Hepatocyte (in vitro differentiated cells): ENCODE data around the gene ITGB3. TPM values are rescaled to one million over a fixed set of nuclear protein-coding genes. Genes with fewer than 3 reads are reported as not detected.

Experiments
- DNase-seq: peaks from one replicate; pipeline ENCODE4 v3.0.0-alpha.2; 2016; ENCODE audit warnings: low spot score
- H2AFZ ChIP-seq: fragments of 200-600 bp; sonication (generic); 2 replicates; pipeline ENCODE4 v1.6.0; 2016; ENCODE audit warnings: antibody characterized with exemption, mild to moderate bottlenecking
- H3K27ac ChIP-seq: fragments of 200-600 bp; sonication (generic); 2 replicates; pipeline ENCODE4 v1.5.1; 2016; ENCODE audit warnings: mild to moderate bottlenecking
- H3K27me3 ChIP-seq: fragments of 200-600 bp; sonication (generic); 2 replicates; pipeline ENCODE4 v1.6.1; 2016
- H3K36me3 ChIP-seq: fragments of 200-600 bp; sonication (generic); replicated peaks from 2 replicates; pipeline ENCODE4 v1.5.1; 2016; ENCODE audit warnings: low read depth; ENCODE audit not compliant: insufficient read depth
- H3K4me1 ChIP-seq: fragments of 200-600 bp; sonication (generic); 2 replicates; pipeline ENCODE4 v1.5.1; 2016; ENCODE audit warnings: mild to moderate bottlenecking, moderate library complexity; ENCODE audit not compliant: insufficient read depth
- H3K4me2 ChIP-seq: fragments of 200-600 bp; sonication (generic); 2 replicates; pipeline ENCODE4 v1.6.0; 2016
- H3K4me3 ChIP-seq: fragments of 200-600 bp; sonication (generic); 2 replicates; pipeline ENCODE4 v1.5.1; 2016; ENCODE audit warnings: mild to moderate bottlenecking
- H3K79me2 ChIP-seq: fragments of 200-600 bp; sonication (generic); 2 replicates; pipeline ENCODE4 v1.6.0; 2017; ENCODE audit warnings: mild to moderate bottlenecking
- H3K9me2 ChIP-seq: fragments of 200-600 bp; sonication (generic); replicated peaks from 2 replicates; pipeline ENCODE4 v1.6.0; 2017; ENCODE audit warnings: mild to moderate bottlenecking; ENCODE audit not compliant: insufficient read depth
- H3K9me3 ChIP-seq: fragments of 200-600 bp; sonication (generic); 2 replicates; pipeline ENCODE4 v1.5.1; 2016; ENCODE audit warnings: low read depth, mild to moderate bottlenecking
- H4K20me1 ChIP-seq: fragments of 200-600 bp; sonication (generic); 2 replicates; pipeline ENCODE4 v1.6.0; 2016; ENCODE audit warnings: mild to moderate bottlenecking; ENCODE audit not compliant: insufficient read depth, poor library complexity, severe bottlenecking
- EZH2 ChIP-seq: fragments of 200-600 bp; sonication (generic); IDR thresholded peaks from 2 replicates; pipeline ENCODE4 v1.6.1; 2016; ENCODE audit warnings: antibody characterized with exemption, mild to moderate bottlenecking, borderline replicate concordance
- EZH2phosphoT487 ChIP-seq: fragments of 200-600 bp; sonication (generic); IDR thresholded peaks from one replicate; pipeline ENCODE4 v1.6.1; 2018; ENCODE audit warnings: antibody characterized with exemption, mild to moderate bottlenecking, low read depth, moderate library complexity; ENCODE audit not compliant: unreplicated experiment, severe bottlenecking
- WGBS: methylation state at CpG from one replicate; pipeline ENCODE4 v1.1.6; 2016; ENCODE audit warnings: low lambda C conversion rate; ENCODE audit errors: missing lambda C conversion rate; 5-methylcytosine and 5-hydroxymethylcytosine counted together
- polyA plus RNA-seq: library from polyadenylated mRNA; unstranded; fragments of >200 nt; fragmentation: Nextera tagmentation; extraction: Ambion mirVana; gene quantifications from 2 replicates; pipeline ENCODE4 v1.2.1, GENCODE V29; 2016
- total RNA-seq: library from RNA; depleted of rRNA; stranded (reverse); fragments of >200 nt; gene quantifications from 2 replicates; pipeline ENCODE4 v1.2.3, GENCODE V29; 2014
- TF ChIP-seq, protein P1 (sequence below): fragments of 200-600 bp; sonication (generic); IDR thresholded peaks from 2 replicates; pipeline ENCODE4 v1.5.1; 2016; ENCODE audit warnings: antibody characterized with exemption, mild to moderate bottlenecking; ENCODE audit not compliant: poor library complexity

The ITGB3 gene
- total and polyA plus RNA-seq, 2 experiments from 2014 or later, result 0.66 to 1.4 TPM

GRCh38 chr17:47224966-47225365, 28.7 kb upstream of the ITGB3 start:
- Histone ChIP-seq H3K79me2 (no peaks in the 10 kb centered on the region), H3K4me2 (no peak overlapping the region), H3K4me3 (no peak overlapping the region), H3K9me2 (no peaks in the 10 kb centered on the region), H3K27me3 (no peaks in the 10 kb centered on the region), H2AFZ (no peak overlapping the region), H3K27ac (peak overlapping the region; percentile 81), H3K9me3 (peaks cover 6% of the 10 kb centered on the region), H4K20me1 (no peaks in the 10 kb centered on the region), H3K4me1 (no peaks in the 10 kb centered on the region), H3K36me3 (no peaks in the 10 kb centered on the region)
- WGBS, result 74% methylated on average over 1 of the region's 1 CpG
- no peak for DNase-seq
- TF ChIP-seq EZH2phosphoT487 (no peak), EZH2 (no peak)
- TF ChIP-seq, protein P1, sequence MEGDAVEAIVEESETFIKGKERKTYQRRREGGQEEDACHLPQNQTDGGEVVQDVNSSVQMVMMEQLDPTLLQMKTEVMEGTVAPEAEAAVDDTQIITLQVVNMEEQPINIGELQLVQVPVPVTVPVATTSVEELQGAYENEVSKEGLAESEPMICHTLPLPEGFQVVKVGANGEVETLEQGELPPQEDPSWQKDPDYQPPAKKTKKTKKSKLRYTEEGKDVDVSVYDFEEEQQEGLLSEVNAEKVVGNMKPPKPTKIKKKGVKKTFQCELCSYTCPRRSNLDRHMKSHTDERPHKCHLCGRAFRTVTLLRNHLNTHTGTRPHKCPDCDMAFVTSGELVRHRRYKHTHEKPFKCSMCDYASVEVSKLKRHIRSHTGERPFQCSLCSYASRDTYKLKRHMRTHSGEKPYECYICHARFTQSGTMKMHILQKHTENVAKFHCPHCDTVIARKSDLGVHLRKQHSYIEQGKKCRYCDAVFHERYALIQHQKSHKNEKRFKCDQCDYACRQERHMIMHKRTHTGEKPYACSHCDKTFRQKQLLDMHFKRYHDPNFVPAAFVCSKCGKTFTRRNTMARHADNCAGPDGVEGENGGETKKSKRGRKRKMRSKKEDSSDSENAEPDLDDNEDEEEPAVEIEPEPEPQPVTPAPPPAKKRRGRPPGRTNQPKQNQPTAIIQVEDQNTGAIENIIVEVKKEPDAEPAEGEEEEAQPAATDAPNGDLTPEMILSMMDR, result no peak

GRCh38 chr17:47225436-47225858, 28.2 kb upstream of the ITGB3 start:
- H3K27ac ChIP-seq, result peak overlapping the region; percentile 81
- no peak for DNase-seq
- no peaks in the 10 kb centered on the region for H3K9me2 ChIP-seq
- 84% methylated on average over 3 of the region's 3 CpGs for WGBS
- TF ChIP-seq EZH2 (no peak), EZH2phosphoT487 (no peak)
- TF ChIP-seq, protein P1, result no peak
- H3K36me3 ChIP-seq, result no peaks in the 10 kb centered on the region
- no peaks in the 10 kb centered on the region for H3K79me2 ChIP-seq
- no peaks in the 10 kb centered on the region for H4K20me1 ChIP-seq
- H3K27me3 ChIP-seq, result no peaks in the 10 kb centered on the region
- H2AFZ ChIP-seq, result no peak overlapping the region
- H3K9me3 ChIP-seq, result peaks cover 6% of the 10 kb centered on the region
- H3K4me1 ChIP-seq, result no peaks in the 10 kb centered on the region
- H3K4me3 ChIP-seq, result no peak overlapping the region
- H3K4me2 ChIP-seq, result no peak overlapping the region

GRCh38 chr17:47225911-47226688, 27.5 kb upstream of the ITGB3 start:
- no peak overlapping the region for H3K4me3 ChIP-seq
- H4K20me1 ChIP-seq, result no peaks in the 10 kb centered on the region
- TF ChIP-seq, protein P1, result no peak
- no peak for DNase-seq
- 98% methylated on average over 2 of the region's 2 CpGs for WGBS
- no peaks in the 10 kb centered on the region for H3K36me3 ChIP-seq
- no peak overlapping the region for H2AFZ ChIP-seq
- H3K9me2 ChIP-seq, result no peaks in the 10 kb centered on the region
- H3K79me2 ChIP-seq, result no peaks in the 10 kb centered on the region
- no peaks in the 10 kb centered on the region for H3K27me3 ChIP-seq
- no peak overlapping the region for H3K4me2 ChIP-seq
- peak overlapping the region; percentile 81 for H3K27ac ChIP-seq
- no peaks in the 10 kb centered on the region for H3K4me1 ChIP-seq
- H3K9me3 ChIP-seq, result peaks cover 6% of the 10 kb centered on the region

DNA sequence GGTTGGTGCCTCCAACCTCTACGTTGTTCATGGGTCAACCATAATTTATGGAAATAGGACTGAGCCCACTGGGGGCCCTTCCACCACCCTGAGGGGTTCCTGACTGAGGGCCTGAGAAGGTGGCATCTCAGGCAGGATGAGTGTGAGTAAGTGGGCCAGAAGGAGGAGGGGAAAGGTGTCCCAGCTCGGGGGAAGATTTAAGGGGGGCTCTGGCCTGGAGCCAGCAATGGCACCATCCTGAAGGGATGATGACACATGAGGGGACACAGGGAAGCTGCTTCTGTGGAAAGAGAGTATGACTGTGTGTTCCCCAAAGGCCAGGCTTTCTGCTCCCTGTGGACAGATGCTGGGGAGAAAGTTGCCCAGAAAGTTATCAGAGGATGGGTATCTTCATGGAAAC, 25.8 kb upstream of the ITGB3 start:
- H3K9me3 ChIP-seq, result peaks cover 6% of the 10 kb centered on the region

More for the DNA sequence above, 25.8 kb upstream of the ITGB3 start:
- no peak overlapping the region for H3K27ac ChIP-seq
- H3K4me3 ChIP-seq, result no peak overlapping the region
- no peak overlapping the region for H3K4me2 ChIP-seq
- H3K4me1 ChIP-seq, result no peaks in the 10 kb centered on the region
- no peaks in the 10 kb centered on the region for H4K20me1 ChIP-seq
- H3K36me3 ChIP-seq, result no peaks in the 10 kb centered on the region
- no peak for DNase-seq
- 100% methylated on average over 1 of the region's 2 CpGs for WGBS
- no peaks in the 10 kb centered on the region for H3K27me3 ChIP-seq
- no peaks in the 10 kb centered on the region for H3K79me2 ChIP-seq
- no peaks in the 10 kb centered on the region for H3K9me2 ChIP-seq
- H2AFZ ChIP-seq, result no peak overlapping the region
- TF ChIP-seq, protein P1, result no peak
- TF ChIP-seq EZH2 (no peak), EZH2phosphoT487 (no peak)
